ENCODE measurements around the gene KIRREL3.

Gene KIRREL3

DNA sequence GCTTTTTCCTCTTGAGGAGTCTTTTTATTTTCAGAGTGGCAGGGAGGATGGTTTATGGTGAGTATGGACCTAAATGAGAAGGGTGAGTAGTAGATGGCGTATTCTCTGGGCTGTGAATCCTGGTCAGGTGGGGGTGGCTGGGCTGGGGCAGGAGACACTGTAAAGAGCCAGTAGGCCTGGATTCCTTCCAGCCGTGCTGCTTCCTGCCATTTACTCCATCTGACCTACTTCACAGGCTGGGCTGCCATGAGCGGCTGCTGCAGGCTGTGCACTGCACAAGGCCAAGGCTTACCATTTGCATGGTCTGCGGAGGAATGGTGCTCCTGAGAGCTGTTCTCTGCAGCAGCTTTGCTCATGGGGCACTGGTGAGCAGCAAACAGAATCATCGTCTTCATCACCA is 297.6 kb downstream of the KIRREL3 start:
- no peak overlapping the region for H3K4me3 ChIP-seq
- H3K9ac ChIP-seq (ENCODE audit: insufficient read length), result no peak overlapping the region
- H3K9me3 ChIP-seq (ENCODE audit: low read depth, low read length), result no peaks in the 10 kb centered on the region
- DNase-seq (ENCODE audit: low read depth, low spot score), result no peak
- TF ChIP-seq POLR2AphosphoS5 (IDR thresholded peaks at IDR 0.05; ENCODE audit: borderline replicate concordance, low read depth, low read length) (no peak), FOXP2 (optimal IDR thresholded peaks at IDR 0.05; ENCODE audit: control extremely low read depth, extremely low read length, insufficient read depth) (no peak), EZH2 (IDR thresholded peaks at IDR 0.05) (no peak)
- H3K27ac ChIP-seq, result no peak overlapping the region
- no peaks in the 10 kb centered on the region for H3K36me3 ChIP-seq (ENCODE audit: insufficient read depth, low read length)

DNA sequence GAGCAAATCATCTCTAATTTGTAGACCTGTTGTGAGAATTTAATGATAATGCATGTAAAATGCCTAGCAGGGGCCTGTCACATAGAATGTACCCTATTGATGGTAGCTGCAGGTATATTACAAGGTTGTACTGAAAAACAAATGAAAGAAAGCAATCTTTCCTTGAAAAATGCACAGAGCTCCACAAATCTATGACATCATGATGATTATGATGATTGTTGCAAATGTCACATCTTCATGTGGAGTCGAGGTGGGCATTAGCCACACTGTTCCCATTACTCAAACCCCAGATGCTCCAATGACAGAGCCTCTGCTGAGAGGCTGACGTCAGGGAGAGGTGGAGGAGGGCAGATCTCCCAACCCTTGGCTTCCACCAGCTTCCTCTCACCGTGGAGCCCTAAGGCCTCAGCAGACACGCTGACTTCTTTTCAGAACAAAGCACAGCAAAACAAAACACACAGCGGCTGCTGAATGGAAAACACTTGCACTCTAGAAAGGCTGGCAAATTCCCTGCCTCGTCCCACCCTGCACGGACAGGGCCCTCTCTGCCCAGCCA is 298.3 kb downstream of the KIRREL3 start:
- no peak for DNase-seq (ENCODE audit: low read depth, low spot score)
- H3K27ac ChIP-seq, result no peak overlapping the region
- H3K36me3 ChIP-seq (ENCODE audit: insufficient read depth, low read length), result no peaks in the 10 kb centered on the region
- no peaks in the 10 kb centered on the region for H3K9me3 ChIP-seq (ENCODE audit: low read depth, low read length)
- H3K4me3 ChIP-seq, result no peak overlapping the region
- TF ChIP-seq POLR2AphosphoS5 (IDR thresholded peaks at IDR 0.05; ENCODE audit: borderline replicate concordance, low read depth, low read length), result no peak
- no peak for TF ChIP-seq EZH2 (IDR thresholded peaks at IDR 0.05)
- no peak for TF ChIP-seq FOXP2 (optimal IDR thresholded peaks at IDR 0.05; ENCODE audit: control extremely low read depth, extremely low read length, insufficient read depth)
- no peak overlapping the region for H3K9ac ChIP-seq (ENCODE audit: insufficient read length)

DNA sequence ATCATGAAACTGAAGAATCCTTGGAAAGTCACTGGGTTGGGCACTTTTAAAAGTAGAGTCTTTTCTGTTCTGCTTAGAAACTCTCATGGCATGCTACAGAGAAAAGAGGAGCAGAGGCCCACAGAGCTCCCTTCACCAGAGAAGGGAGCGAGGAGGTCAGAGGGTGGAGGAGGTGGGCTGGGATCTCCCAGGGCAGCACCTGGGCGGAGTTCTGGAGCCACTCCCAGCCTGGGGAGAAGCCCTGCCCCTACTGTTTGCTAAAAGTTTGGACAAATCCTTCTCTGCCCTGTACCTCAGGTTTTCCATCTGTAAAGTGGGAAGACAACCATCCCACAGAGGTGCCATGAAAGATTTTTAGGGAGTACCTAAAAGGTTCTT is 299.1 kb downstream of the KIRREL3 start:
- Histone ChIP-seq H3K9ac (ENCODE audit: insufficient read length) (no peak overlapping the region), H3K9me3 (ENCODE audit: low read depth, low read length) (no peaks in the 10 kb centered on the region), H3K36me3 (ENCODE audit: insufficient read depth, low read length) (no peaks in the 10 kb centered on the region), H3K4me3 (no peak overlapping the region), H3K27ac (no peak overlapping the region)
- DNase-seq (ENCODE audit: low read depth, low spot score), result no peak
- TF ChIP-seq FOXP2 (optimal IDR thresholded peaks at IDR 0.05; ENCODE audit: control extremely low read depth, extremely low read length, insufficient read depth) (no peak), EZH2 (IDR thresholded peaks at IDR 0.05) (no peak)

DNA sequence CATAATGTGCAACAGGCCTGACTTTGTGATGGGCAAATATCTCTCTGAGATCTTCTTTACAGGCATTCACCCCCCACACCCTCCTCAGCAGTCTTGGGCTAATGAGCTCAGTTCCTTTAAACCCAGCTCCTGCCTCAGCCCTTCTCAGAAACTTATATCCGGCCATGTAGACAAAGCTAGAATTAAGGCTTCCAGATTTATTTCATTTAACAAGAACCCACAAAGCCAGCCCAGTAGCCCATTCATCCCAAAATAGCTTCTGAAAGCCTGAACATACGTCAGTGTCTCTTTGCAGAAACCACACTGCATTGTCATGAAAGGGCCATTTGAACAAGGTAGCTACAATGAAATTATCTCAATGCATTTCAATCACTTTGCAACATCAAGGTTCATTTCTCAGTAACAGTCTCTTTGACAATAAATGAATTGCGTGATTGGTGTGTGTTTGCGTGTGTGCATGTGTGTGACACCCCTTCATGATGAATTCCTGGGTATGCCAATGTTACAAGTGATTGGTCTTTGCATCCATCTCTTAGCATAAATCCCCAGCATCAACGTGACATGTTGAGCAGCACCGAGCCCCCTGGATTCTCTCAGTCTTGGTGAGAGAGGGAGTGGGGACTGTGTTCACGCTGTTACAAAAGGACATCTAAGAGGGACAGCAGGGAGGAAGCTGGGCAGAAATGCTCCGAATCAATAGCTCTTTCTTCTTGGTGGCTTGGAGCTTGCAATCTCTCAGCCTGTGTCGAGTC is 299.6 kb downstream of the KIRREL3 start:
- no peak for DNase-seq (ENCODE audit: low read depth, low spot score)
- TF ChIP-seq POLR2AphosphoS5 (IDR thresholded peaks at IDR 0.05; ENCODE audit: borderline replicate concordance, low read depth, low read length) (no peak), EZH2 (IDR thresholded peaks at IDR 0.05) (no peak), FOXP2 (optimal IDR thresholded peaks at IDR 0.05; ENCODE audit: control extremely low read depth, extremely low read length, insufficient read depth) (no peak)
- H3K4me3 ChIP-seq, result no peak overlapping the region
- H3K9me3 ChIP-seq (ENCODE audit: low read depth, low read length), result no peaks in the 10 kb centered on the region
- no peaks in the 10 kb centered on the region for H3K36me3 ChIP-seq (ENCODE audit: insufficient read depth, low read length)
- no peak overlapping the region for H3K27ac ChIP-seq
- H3K9ac ChIP-seq (ENCODE audit: insufficient read length), result no peak overlapping the region

DNA sequence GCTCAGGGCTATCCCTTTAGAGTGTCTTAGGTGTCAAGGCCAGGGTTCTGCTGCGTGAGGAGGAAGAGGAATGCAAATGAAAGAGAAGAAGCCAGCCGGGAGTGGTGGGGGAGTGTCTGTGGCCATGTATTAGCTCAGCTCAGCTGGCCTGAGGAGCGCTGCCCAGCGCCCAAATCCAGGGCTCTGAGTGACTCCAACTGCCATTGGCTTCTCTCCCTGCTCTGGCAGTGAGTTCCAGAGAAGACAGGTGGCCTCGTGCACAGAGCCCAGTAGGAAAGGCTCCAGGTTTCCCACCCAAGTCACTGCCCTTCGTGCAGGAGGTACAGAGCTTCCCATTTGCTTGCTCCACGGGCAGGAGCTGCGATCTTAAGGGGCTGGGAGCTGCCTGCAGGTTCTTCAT is 302.0 kb downstream of the KIRREL3 start:
- no peak overlapping the region for H3K27ac ChIP-seq
- TF ChIP-seq POLR2AphosphoS5 (IDR thresholded peaks at IDR 0.05; ENCODE audit: borderline replicate concordance, low read depth, low read length), result no peak
- no peak for TF ChIP-seq FOXP2 (optimal IDR thresholded peaks at IDR 0.05; ENCODE audit: control extremely low read depth, extremely low read length, insufficient read depth)
- no peak for TF ChIP-seq EZH2 (IDR thresholded peaks at IDR 0.05)
- H3K36me3 ChIP-seq (ENCODE audit: insufficient read depth, low read length), result no peaks in the 10 kb centered on the region
- no peaks in the 10 kb centered on the region for H3K9me3 ChIP-seq (ENCODE audit: low read depth, low read length)
- no peak for DNase-seq (ENCODE audit: low read depth, low spot score)
- no peak overlapping the region for H3K9ac ChIP-seq (ENCODE audit: insufficient read length)
- H3K4me3 ChIP-seq, result no peak overlapping the region

DNA sequence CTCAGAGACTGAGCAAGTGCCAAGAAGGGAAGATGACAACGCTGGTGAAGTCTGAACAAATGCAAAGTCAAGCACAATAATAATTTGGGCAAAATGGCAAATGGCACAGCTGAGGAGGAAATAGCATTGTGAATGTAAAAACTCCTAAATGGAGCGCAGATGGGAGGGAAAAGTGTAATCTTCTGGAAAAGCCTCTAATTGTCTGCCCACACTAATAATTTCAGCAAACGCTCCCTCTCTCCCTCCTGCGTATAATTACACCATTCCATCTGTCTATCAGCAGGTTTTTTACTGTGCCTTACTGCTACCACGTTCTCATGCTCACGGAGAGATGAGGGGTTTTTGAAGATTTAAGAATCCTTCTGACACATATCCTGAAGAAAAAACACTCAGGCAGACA is 302.6 kb downstream of the KIRREL3 start:
- no peak for DNase-seq (ENCODE audit: low read depth, low spot score)
- TF ChIP-seq POLR2AphosphoS5 (IDR thresholded peaks at IDR 0.05; ENCODE audit: borderline replicate concordance, low read depth, low read length) (no peak), EZH2 (IDR thresholded peaks at IDR 0.05) (no peak), FOXP2 (optimal IDR thresholded peaks at IDR 0.05; ENCODE audit: control extremely low read depth, extremely low read length, insufficient read depth) (no peak)
- Histone ChIP-seq H3K36me3 (ENCODE audit: insufficient read depth, low read length) (no peaks in the 10 kb centered on the region), H3K9ac (ENCODE audit: insufficient read length) (no peak overlapping the region), H3K9me3 (ENCODE audit: low read depth, low read length) (no peaks in the 10 kb centered on the region), H3K4me3 (no peak overlapping the region), H3K27ac (no peak overlapping the region)

DNA sequence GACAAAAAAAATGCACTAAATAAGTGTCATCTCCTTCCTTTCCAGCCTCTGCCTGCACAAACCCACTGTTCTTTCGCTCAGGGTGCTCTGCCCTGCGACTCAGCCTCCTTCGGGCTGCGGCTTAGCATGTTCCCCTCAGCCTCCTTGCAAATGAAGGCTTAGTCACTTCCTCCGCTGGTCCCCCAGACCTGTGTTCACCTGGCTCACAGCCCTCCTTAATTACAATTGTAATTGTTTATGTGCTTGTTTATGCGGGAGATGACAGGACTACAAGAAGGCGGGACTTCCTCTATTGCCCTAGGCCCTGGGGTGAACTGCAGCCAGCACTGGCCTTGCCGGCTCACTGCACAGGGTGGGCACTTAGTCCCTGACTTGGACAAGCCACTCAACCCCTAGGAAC is 303.6 kb downstream of the KIRREL3 start:
- no peak overlapping the region for H3K4me3 ChIP-seq
- no peaks in the 10 kb centered on the region for H3K9me3 ChIP-seq (ENCODE audit: low read depth, low read length)
- DNase-seq (ENCODE audit: low read depth, low spot score), result no peak
- H3K9ac ChIP-seq (ENCODE audit: insufficient read length), result no peak overlapping the region
- TF ChIP-seq POLR2AphosphoS5 (IDR thresholded peaks at IDR 0.05; ENCODE audit: borderline replicate concordance, low read depth, low read length) (no peak), FOXP2 (optimal IDR thresholded peaks at IDR 0.05; ENCODE audit: control extremely low read depth, extremely low read length, insufficient read depth) (no peak), EZH2 (IDR thresholded peaks at IDR 0.05) (no peak)
- H3K36me3 ChIP-seq (ENCODE audit: insufficient read depth, low read length), result no peaks in the 10 kb centered on the region
- H3K27ac ChIP-seq, result no peak overlapping the region

DNA sequence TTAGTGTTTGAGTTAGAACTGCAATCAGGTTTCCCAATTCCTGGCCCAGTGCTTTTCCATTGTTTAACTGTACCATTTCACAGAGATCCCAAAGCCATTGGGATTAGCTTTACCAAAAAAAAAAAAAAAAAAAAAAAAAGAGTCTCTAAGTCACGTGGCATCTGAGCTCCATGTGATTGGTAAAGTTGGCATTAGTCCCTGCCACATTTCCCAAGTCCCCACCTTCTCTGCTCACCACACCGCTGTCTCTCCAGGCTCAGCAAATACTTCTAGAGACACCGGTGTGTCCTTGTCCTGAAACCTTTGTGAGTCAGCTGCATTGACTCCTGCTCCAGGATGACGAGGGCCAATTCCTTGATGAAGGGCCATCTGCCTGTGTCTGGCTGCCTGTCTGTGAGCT is 305.3 kb downstream of the KIRREL3 start:
- no peak for DNase-seq (ENCODE audit: low read depth, low spot score)
- no peaks in the 10 kb centered on the region for H3K36me3 ChIP-seq (ENCODE audit: insufficient read depth, low read length)
- TF ChIP-seq POLR2AphosphoS5 (IDR thresholded peaks at IDR 0.05; ENCODE audit: borderline replicate concordance, low read depth, low read length) (no peak), FOXP2 (optimal IDR thresholded peaks at IDR 0.05; ENCODE audit: control extremely low read depth, extremely low read length, insufficient read depth) (no peak), EZH2 (IDR thresholded peaks at IDR 0.05) (no peak)
- H3K9ac ChIP-seq (ENCODE audit: insufficient read length), result no peak overlapping the region
- no peak overlapping the region for H3K27ac ChIP-seq
- no peak overlapping the region for H3K4me3 ChIP-seq
- H3K9me3 ChIP-seq (ENCODE audit: low read depth, low read length), result no peaks in the 10 kb centered on the region

Data from SK-N-MC (cell line).